Testis (tissue), 3 donors: Measurements from ENCODE around the gene SNX3. TPM values are rescaled to one million over a fixed set of nuclear protein-coding genes. Genes with fewer than 3 reads are reported as not detected.
"Not testable (repeated sequence)": the region's sequence is repeated elsewhere in the genome, so short reads cannot be mapped to it uniquely, and the experiment has no call there.

Experiments
- DNase-seq: peaks from one replicate; pipeline ENCODE4 v3.0.0-alpha.2; 2019
- H3K27ac ChIP-seq, 2 donors: fragments of 200-600 bp; sonication (generic); one replicate each; pipeline ENCODE4 v1.5.1; 2019
- H3K27me3 ChIP-seq: fragments of 200-600 bp; sonication (generic); one replicate; pipeline ENCODE4 v1.5.1; 2019
- H3K36me3 ChIP-seq: fragments of 200-600 bp; sonication (generic); one replicate; pipeline ENCODE4 v1.5.1; 2017; ENCODE audit warnings: low read depth; ENCODE audit errors: missing control alignments
- H3K4me1 ChIP-seq: fragments of 200-600 bp; sonication (generic); one replicate; pipeline ENCODE4 v1.5.1; 2019
- H3K4me3 ChIP-seq, 2 donors: fragments of 200-600 bp; sonication (generic); one replicate each; pipeline ENCODE4 v1.5.1; 2017 to 2019
- H3K9me3 ChIP-seq: fragments of 200-600 bp; sonication (generic); one replicate; pipeline ENCODE4 v1.5.1; 2017
- POLR2A ChIP-seq: fragments of 450-650 bp; IDR thresholded peaks from one replicate; pipeline ENCODE4 v1.6.1; 2017; ENCODE audit warnings: antibody characterized with exemption, mild to moderate bottlenecking, moderate library complexity
- WGBS, 2 donors: methylation state at CpG; one replicate each; pipeline ENCODE4 v1.1.5; 2018; 5-methylcytosine and 5-hydroxymethylcytosine counted together
- intact Hi-C: fragments of 100-400 bp; cut with DNase I; formaldehyde crosslinking; loops from one replicate; pipeline ENCODE4 v1.15.1; 2023; ENCODE audit warnings: low total_unique reads
- polyA plus RNA-seq: library from polyadenylated mRNA; stranded (reverse); fragments of 350-450 nt; fragmentation: Illumina TruSeq; extraction: RNeasy Lipid Tissue Mini Kit (QIAGEN cat#74804); gene quantifications from one replicate; pipeline ENCODE4 v1.2.3, GENCODE V29; 2014; ENCODE audit warnings: low read depth, low replicate concordance; ENCODE audit not compliant: insufficient read depth
- total RNA-seq, 2 donors: library from RNA; depleted of rRNA; stranded (reverse); fragments of >200 nt; gene quantifications; one replicate each; pipeline ENCODE4 v1.2.3, GENCODE V29; 2016
- TF ChIP-seq, protein P1 (sequence below), 3 experiments: fragments of 450-650 bp in 2 of 3; fragments of 200-600 bp in 1 of 3; sonication (generic) in 1 of 3; IDR thresholded peaks; one replicate each; pipeline ENCODE4 v1.5.1; 2016 to 2019; ENCODE audit warnings: antibody characterized with exemption in 3 of 3, mild to moderate bottlenecking in 2 of 3, moderate library complexity in 1 of 3

SNX3 gene
- total and polyA plus RNA-seq, 3 donors from 2014 or later = 125 to 252 (median 139) TPM

DNA sequence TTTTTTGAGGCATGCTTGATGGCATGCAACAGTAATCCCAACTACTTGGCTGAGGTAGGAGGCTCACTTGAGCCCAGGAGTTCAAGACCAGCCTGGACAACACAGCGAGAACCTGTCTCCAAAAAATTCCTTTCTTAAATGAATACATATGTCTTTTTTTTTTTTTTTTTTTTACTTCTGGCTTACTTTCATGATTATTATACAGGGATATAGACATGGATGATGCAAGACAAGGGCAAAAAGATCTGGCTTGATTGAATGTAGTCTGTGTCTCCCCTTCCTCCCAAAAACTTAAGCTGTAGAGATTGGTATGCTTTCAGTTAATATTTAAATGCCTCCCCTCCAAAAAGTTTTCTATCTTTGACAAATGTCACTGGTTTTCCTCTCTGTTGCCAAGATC, 7.6 kb downstream of the SNX3 start:
- DNase-seq = no peak

GRCh38 chr6:108252055-108252454, 8.8 kb downstream of the SNX3 start:
- TF ChIP-seq POLR2A = no peak
- TF ChIP-seq, protein P1, sequence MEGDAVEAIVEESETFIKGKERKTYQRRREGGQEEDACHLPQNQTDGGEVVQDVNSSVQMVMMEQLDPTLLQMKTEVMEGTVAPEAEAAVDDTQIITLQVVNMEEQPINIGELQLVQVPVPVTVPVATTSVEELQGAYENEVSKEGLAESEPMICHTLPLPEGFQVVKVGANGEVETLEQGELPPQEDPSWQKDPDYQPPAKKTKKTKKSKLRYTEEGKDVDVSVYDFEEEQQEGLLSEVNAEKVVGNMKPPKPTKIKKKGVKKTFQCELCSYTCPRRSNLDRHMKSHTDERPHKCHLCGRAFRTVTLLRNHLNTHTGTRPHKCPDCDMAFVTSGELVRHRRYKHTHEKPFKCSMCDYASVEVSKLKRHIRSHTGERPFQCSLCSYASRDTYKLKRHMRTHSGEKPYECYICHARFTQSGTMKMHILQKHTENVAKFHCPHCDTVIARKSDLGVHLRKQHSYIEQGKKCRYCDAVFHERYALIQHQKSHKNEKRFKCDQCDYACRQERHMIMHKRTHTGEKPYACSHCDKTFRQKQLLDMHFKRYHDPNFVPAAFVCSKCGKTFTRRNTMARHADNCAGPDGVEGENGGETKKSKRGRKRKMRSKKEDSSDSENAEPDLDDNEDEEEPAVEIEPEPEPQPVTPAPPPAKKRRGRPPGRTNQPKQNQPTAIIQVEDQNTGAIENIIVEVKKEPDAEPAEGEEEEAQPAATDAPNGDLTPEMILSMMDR (IDR thresholded peaks at IDR 0.05) = no peak
- H3K27ac ChIP-seq = no peak overlapping the region

More for the DNA sequence above, 7.6 kb downstream of the SNX3 start:
- Histone ChIP-seq H3K36me3 (no peaks in the 10 kb centered on the region), H3K4me3 (no peak overlapping the region), H3K27ac (no peak overlapping the region), H3K9me3 (no peaks in the 10 kb centered on the region), H3K4me1 (peaks cover 30% of the 10 kb centered on the region), H3K27me3 (no peaks in the 10 kb centered on the region)
- no peak for TF ChIP-seq POLR2A
- TF ChIP-seq, protein P1 (IDR thresholded peaks at IDR 0.05) = no peak
- WGBS, 2 donors = 95 to 100% methylated on average over 1 of the region's 1 CpG
- intact Hi-C loops = no loop called here

DNA sequence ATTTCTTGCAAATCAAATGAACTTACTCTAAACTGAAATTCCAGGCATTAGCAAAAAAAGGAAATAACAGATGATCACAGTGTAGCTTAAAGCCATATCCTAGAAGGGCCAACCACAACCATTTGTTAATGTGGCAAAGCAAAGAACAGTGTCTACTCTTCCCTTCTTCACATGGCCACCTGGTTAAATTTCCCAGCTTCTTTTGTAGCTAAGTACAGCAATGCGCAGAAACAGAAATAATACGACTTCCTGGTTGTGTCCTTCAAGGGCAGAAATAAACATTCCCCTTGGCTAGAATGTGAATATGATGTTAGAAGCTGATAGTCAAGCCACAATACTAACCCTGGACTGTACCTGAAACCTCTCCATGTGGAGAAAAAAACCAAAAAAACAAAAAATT, 9.6 kb downstream of the SNX3 start:
- TF ChIP-seq, protein P1 (IDR thresholded peaks at IDR 0.05) = no peak
- TF ChIP-seq POLR2A = no peak
- peaks cover 20% of the 10 kb centered on the region for H3K4me1 ChIP-seq
- 61 to 62% methylated on average over 2 of the region's 2 CpGs for WGBS, 2 donors

More at GRCh38 chr6:108252055-108252454, 8.8 kb downstream of the SNX3 start:
- Histone ChIP-seq H3K4me1 (peaks cover 26% of the 10 kb centered on the region), H3K36me3 (no peaks in the 10 kb centered on the region), H3K27me3 (no peaks in the 10 kb centered on the region), H3K9me3 (no peaks in the 10 kb centered on the region), H3K4me3 (no peak overlapping the region)
- intact Hi-C loops = no loop called here
- 85 to 87% methylated on average over 5 of the region's 5 CpGs for WGBS, 2 donors
- no peak for DNase-seq

GRCh38 chr6:108250240-108250866, 10.5 kb downstream of the SNX3 start:
- intact Hi-C loops = no loop called here
- WGBS, 2 donors = 75 to 80% methylated on average over 2 of the region's 2 CpGs
- H3K4me3 ChIP-seq = no peak overlapping the region
- H3K4me1 ChIP-seq = peaks cover 12% of the 10 kb centered on the region
- H3K9me3 ChIP-seq = no peaks in the 10 kb centered on the region
- H3K36me3 ChIP-seq = no peaks in the 10 kb centered on the region
- H3K27me3 ChIP-seq = no peaks in the 10 kb centered on the region
- H3K27ac ChIP-seq = no peak overlapping the region
- no peak for TF ChIP-seq POLR2A
- TF ChIP-seq, protein P1 (IDR thresholded peaks at IDR 0.05) = no peak
- DNase-seq = no peak

More for the DNA sequence above, 9.6 kb downstream of the SNX3 start:
- Histone ChIP-seq H3K27ac (no peak overlapping the region), H3K9me3 (no peaks in the 10 kb centered on the region), H3K36me3 (no peaks in the 10 kb centered on the region), H3K4me3 (no peak overlapping the region), H3K27me3 (no peaks in the 10 kb centered on the region)
- intact Hi-C loops = no loop called here
- DNase-seq = no peak

GRCh38 chr6:108247965-108248536, 12.8 kb downstream of the SNX3 start:
- intact Hi-C loops = no loop called here
- 89 to 90% methylated on average over 1 of the region's 1 CpG for WGBS, 2 donors
- TF ChIP-seq, protein P1 (IDR thresholded peaks at IDR 0.05) = no peak
- no peak for TF ChIP-seq POLR2A
- Histone ChIP-seq H3K27me3 (no peaks in the 10 kb centered on the region), H3K4me3 (no peak overlapping the region), H3K4me1 (peaks cover 12% of the 10 kb centered on the region), H3K36me3 (no peaks in the 10 kb centered on the region), H3K27ac (no peak overlapping the region), H3K9me3 (no peaks in the 10 kb centered on the region)
- no peak for DNase-seq

DNA sequence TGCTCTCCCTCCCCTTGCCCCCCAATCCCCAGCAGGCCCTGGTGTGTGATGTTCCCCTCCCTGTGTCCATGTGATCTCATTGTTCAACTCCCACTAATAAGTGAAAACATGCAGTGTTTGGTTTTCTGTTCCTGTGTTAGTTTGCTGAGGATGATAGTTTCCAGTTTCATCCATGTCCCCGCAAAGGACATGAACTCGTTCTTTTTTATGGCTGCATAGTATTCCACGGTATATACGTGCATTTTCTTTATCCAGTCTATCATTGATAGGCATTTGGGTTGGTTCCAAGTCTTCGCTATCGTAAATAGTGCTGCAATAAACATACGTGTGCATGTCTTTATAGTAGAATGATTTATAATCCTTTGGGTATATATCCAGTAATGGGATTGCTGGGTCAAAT, 15.7 kb downstream of the SNX3 start:
- H3K4me3 ChIP-seq, H3K9me3 ChIP-seq, H3K27me3 ChIP-seq, intact Hi-C loops, H3K36me3 ChIP-seq, DNase-seq, H3K27ac ChIP-seq, H3K4me1 ChIP-seq: not testable (repeated sequence)
- 96 to 97% methylated on average over 7 of the region's 7 CpGs for WGBS, 2 donors
